ENCODE results near the gene FIGNL2. TPM values are rescaled to one million over a fixed set of nuclear protein-coding genes. Genes with fewer than 3 reads are reported as not detected.

FIGNL2 gene
- total RNA-seq, 6 experiments from 2014 or later: 0.14 to 1.8 (median 0.55) TPM

DNA sequence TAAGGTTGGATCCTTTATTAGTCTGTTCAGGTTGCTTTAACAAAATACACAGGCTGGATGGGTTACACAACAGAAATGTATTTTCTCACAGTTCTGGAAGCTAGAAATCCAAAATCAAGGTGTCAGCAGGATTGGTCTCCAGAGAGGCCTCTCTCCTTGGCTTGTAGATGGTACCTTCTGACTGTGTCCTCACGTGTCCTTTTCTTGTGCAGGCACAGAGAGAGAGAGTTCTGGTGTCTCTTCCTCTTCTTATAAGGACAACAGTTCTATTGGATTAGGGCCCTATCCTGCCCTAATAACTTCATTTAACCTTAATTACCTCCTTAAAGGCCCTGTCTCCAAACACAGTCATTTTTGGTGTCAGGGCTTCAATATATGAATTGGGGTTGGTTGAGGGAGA is 34.8 kb upstream of the FIGNL2 start:
- intact Hi-C loops (cut with DNase I): no loop called here
- Histone ChIP-seq H3K4me1 (peaks cover 0 to 3% (median 0%) of the 10 kb centered on the region in 4 donors), H3K27ac (no peak overlapping the region), H3K4me3 (no peak overlapping the region), H3K36me3 (no peaks in the 10 kb centered on the region), H3K9me3 (no peaks in the 10 kb centered on the region), H3K27me3 (no peaks in the 10 kb centered on the region)
- TF ChIP-seq, protein P1, sequence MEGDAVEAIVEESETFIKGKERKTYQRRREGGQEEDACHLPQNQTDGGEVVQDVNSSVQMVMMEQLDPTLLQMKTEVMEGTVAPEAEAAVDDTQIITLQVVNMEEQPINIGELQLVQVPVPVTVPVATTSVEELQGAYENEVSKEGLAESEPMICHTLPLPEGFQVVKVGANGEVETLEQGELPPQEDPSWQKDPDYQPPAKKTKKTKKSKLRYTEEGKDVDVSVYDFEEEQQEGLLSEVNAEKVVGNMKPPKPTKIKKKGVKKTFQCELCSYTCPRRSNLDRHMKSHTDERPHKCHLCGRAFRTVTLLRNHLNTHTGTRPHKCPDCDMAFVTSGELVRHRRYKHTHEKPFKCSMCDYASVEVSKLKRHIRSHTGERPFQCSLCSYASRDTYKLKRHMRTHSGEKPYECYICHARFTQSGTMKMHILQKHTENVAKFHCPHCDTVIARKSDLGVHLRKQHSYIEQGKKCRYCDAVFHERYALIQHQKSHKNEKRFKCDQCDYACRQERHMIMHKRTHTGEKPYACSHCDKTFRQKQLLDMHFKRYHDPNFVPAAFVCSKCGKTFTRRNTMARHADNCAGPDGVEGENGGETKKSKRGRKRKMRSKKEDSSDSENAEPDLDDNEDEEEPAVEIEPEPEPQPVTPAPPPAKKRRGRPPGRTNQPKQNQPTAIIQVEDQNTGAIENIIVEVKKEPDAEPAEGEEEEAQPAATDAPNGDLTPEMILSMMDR (IDR thresholded peaks at IDR 0.05): no peak
- no peak for TF ChIP-seq POLR2A (IDR thresholded peaks at IDR 0.05)
- DNase-seq (no peak), ATAC-seq (no peak)
- 43% methylated on average over 1 of the region's 1 CpG for WGBS (ENCODE audit: insufficient coverage, low coverage, low lambda C conversion rate, missing lambda C conversion rate)

DNA sequence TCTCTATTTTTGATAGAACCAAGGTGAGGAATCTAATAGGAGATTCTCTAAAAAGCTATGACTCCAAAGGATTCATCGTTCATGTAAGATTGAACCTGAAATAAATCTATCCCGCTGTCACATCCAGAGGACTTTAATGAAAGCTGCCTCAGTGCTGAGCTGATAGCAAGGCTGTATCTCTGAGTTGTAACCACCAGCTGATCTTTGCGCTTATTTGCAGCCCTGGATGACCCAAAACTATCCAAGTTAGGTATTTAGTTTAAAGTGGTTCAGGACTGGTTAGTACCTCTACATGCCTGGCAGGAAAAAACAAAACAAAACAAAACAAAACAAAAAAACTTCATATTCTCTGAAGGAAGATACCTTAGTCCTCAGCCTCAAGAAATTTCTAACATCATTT is 30.6 kb upstream of the FIGNL2 start:
- DNase-seq: no peak
- Histone ChIP-seq H3K36me3 (no peaks in the 10 kb centered on the region), H3K4me3 (no peak overlapping the region), H3K4me1 (no peaks in the 10 kb centered on the region), H3K9me3 (no peaks in the 10 kb centered on the region), H3K27me3 (no peaks in the 10 kb centered on the region), H3K27ac (no peak overlapping the region)
- 81% methylated on average over 3 of the region's 3 CpGs for WGBS (ENCODE audit: insufficient coverage, low coverage, low lambda C conversion rate, missing lambda C conversion rate)
- intact Hi-C loops (cut with DNase I): loop anchor here in 1 of 2 donors (10.0 kb wide), 1 partner anchor 54 kb away; no protein-coding TSS in a partner anchor
- ATAC-seq: no peak
- TF ChIP-seq, protein P1 (IDR thresholded peaks at IDR 0.05): no peak
- no peak for TF ChIP-seq POLR2A (IDR thresholded peaks at IDR 0.05)

DNA sequence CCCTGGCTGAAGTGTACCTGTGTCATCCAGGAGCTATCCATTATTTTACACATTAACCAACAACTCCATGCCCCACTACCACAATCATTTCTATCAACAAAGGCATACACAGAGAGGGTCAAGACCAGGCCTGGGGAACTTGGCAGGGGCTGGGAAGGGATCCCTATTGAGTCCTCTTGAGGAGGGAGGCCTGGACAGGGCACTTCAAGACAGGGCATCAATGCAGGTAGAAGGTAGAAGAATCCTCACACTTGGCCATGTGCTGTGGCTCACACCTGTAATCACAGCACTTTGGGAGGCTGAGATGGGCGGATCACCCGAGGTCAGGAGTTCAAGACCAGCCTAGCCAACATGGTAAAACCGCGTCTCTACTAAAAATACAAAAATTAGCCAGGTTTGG is 26.0 kb upstream of the FIGNL2 start:
- no peak for TF ChIP-seq POLR2A (IDR thresholded peaks at IDR 0.05)
- TF ChIP-seq, protein P1 (IDR thresholded peaks at IDR 0.05): no peak
- intact Hi-C loops (cut with DNase I): loop anchor here in 1 of 2 donors (10.0 kb wide), 1 partner anchor 50 kb away; no protein-coding TSS in a partner anchor
- no peak for ATAC-seq
- H3K9me3 ChIP-seq: no peaks in the 10 kb centered on the region
- no peaks in the 10 kb centered on the region for H3K36me3 ChIP-seq
- H3K4me3 ChIP-seq: no peak overlapping the region
- no peaks in the 10 kb centered on the region for H3K4me1 ChIP-seq
- peak in 1 of 3 donors; percentile 10 for DNase-seq
- H3K27ac ChIP-seq: no peak overlapping the region
- 100% methylated on average over 2 of the region's 4 CpGs for WGBS (ENCODE audit: insufficient coverage, low coverage, low lambda C conversion rate, missing lambda C conversion rate)
- H3K27me3 ChIP-seq: no peaks in the 10 kb centered on the region

DNA sequence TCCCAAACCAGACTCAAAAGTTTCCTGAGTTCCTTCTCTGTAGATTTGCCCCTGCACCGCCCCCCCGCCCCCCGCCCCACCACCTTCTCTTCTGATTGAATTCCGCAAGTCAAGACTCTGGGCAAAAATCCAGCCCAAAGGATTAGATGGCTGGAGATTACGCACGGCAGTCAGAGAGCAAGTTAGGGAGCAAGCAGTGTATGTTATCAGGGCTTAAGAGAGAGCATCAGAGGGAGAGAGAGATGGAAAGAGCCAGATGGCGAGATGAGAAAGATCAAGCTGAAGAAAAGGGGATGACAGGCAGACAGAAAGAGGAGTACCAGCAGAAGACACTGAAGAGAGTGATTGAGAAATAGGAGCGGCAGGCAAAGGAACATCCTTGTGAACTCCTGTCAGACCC is 25.5 kb upstream of the FIGNL2 start:
- Histone ChIP-seq H3K27me3 (no peaks in the 10 kb centered on the region), H3K4me1 (peaks cover 0 to 5% (median 0%) of the 10 kb centered on the region in 4 donors), H3K27ac (no peak overlapping the region), H3K4me3 (no peak overlapping the region), H3K9me3 (no peaks in the 10 kb centered on the region), H3K36me3 (no peaks in the 10 kb centered on the region)
- ATAC-seq: no peak
- intact Hi-C loops (cut with DNase I): loop anchor here in 1 of 2 donors (10.0 kb wide), 1 partner anchor 49 kb away; no protein-coding TSS in a partner anchor
- DNase-seq: no peak
- WGBS (ENCODE audit: insufficient coverage, low coverage, low lambda C conversion rate, missing lambda C conversion rate): 58% methylated on average over 8 of the region's 8 CpGs
- TF ChIP-seq POLR2A (IDR thresholded peaks at IDR 0.05): no peak
- TF ChIP-seq, protein P1 (IDR thresholded peaks at IDR 0.05): no peak

All from right lobe of liver (tissue), 6 donors.